T-helper 17 cell (primary cell): ENCODE results near the gene AWAT1. TPM values are rescaled to one million over a fixed set of nuclear protein-coding genes. Genes with fewer than 3 reads are reported as not detected.

Source experiments
- ATAC-seq: fragments of 150-1000 bp; cut with Tn5 transposase; 2 replicates; pipeline ENCODE4 v1.10.0; 2021; ENCODE audit warnings: mild to moderate bottlenecking, moderate library complexity
- DNase-seq, 3 donors: peaks; one replicate each; pipeline versions ENCODE4 v3.0.0 to v3.0.0-alpha.2; 2020 to 2021
- H3K9me3 ChIP-seq: one replicate; pipeline ENCODE4 v1.7.0; 2013; ENCODE audit warnings: low read length, mild to moderate bottlenecking; ENCODE audit not compliant: control insufficient read depth, poor library complexity, severe bottlenecking
- H3K27ac Mint-ChIP-seq: one replicate; pipeline ENCODE4 v1.8.0; 2022; ENCODE audit warnings: mild to moderate bottlenecking, moderate library complexity, mixed read lengths
- H3K27me3 Mint-ChIP-seq: one replicate; pipeline ENCODE4 v1.8.0; 2022; ENCODE audit warnings: mixed read lengths
- H3K36me3 Mint-ChIP-seq: one replicate; pipeline ENCODE4 v1.8.0; 2022; ENCODE audit warnings: low read depth, mixed read lengths
- H3K4me1 Mint-ChIP-seq: one replicate; pipeline ENCODE4 v1.8.0; 2022; ENCODE audit warnings: mild to moderate bottlenecking, mixed read lengths
- H3K4me3 Mint-ChIP-seq: one replicate; pipeline ENCODE4 v1.8.0; 2022; ENCODE audit warnings: mild to moderate bottlenecking, moderate library complexity, mixed read lengths
- total RNA-seq, 4 donors: library from RNA in 2 of 4; stranded (reverse) in 2 of 4; gene quantifications; one replicate each; pipeline ENCODE4 v1.2.3 and lab custom pipeline; 2022 to 2026

The AWAT1 gene
- total RNA-seq, 2 donors from 2014 or later = not detected

DNA sequence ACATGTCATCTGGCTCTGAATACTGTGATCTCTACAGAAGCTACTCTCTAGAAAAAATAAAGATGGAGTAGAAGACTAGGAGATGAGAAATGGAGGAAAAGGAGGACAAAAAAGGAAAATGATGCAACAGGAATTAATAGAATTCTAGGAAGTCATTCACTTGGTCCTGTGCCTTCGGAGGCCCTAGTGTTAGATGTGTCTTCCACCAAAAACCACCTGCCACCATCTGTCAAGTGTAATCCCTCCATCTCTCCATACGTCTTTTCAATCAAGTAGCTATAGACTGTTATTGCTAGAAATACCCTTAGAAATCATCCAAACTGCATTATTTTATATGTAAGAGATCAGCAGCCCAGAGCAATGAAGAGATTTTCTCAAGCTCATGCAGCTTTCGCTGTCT, 44.6 kb downstream of the AWAT1 start:
- H3K9me3 ChIP-seq = no peaks in the 10 kb centered on the region
- no peak overlapping the region for H3K27ac Mint-ChIP-seq
- no peaks in the 10 kb centered on the region for H3K27me3 Mint-ChIP-seq
- no peak for ATAC-seq
- H3K36me3 Mint-ChIP-seq = peaks cover 3% of the 10 kb centered on the region
- DNase-seq = no peak
- no peaks in the 10 kb centered on the region for H3K4me1 Mint-ChIP-seq
- no peak overlapping the region for H3K4me3 Mint-ChIP-seq

DNA sequence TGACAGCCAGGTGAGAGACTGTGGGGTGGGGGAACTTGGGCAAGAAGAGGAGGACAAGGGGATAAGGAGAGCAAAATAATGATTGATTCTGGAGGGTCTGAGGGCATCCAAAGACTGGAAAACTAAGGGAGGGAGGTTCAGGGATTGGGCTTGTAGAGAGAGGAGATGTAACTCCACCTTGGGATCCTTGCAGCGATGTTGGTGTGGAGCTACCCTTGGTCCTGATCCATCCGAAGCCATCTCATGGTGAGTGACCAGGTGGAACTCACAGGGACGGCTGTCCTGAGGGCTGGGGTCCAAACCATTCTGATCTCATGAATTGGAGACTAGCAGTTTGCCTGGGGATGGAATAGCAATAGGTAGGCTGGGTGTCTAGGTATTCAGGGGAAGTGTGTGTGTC, 46.1 kb downstream of the AWAT1 start:
- Mint-ChIP-seq H3K36me3 (peaks cover 3% of the 10 kb centered on the region), H3K27me3 (no peaks in the 10 kb centered on the region), H3K27ac (no peak overlapping the region), H3K4me3 (no peak overlapping the region), H3K4me1 (no peaks in the 10 kb centered on the region)
- ATAC-seq (no peak), DNase-seq (no peak)
- no peaks in the 10 kb centered on the region for H3K9me3 ChIP-seq

DNA sequence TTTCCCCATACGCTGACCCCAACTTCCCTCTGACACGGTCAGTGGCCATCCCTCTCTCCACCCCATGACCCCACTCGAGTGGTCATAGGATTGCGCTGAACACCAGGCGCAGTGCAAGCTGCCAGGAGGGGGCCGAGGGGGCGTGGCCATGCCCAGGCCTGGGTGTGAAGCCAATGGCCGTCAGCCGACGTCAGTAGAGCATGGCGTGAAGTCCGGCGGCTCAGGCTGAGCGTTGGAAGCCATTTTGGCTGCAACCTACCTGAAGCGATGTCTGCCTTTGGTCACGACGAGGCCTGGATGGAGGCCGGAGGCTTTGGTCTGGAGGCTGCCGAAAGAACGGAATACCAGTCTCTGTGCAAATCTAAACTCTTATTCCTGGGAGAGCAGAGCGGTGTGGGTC, 47.5 kb downstream of the AWAT1 start, which contains the start of gene RAB41:
TSS of gene RAB41 (plus strand) at position 222 of the 400 bp plus-strand sequence. CDS start at position 268, 46 bp downstream.
- no peak for DNase-seq
- no peak for ATAC-seq
- H3K27me3 Mint-ChIP-seq = no peaks in the 10 kb centered on the region
- no peak within 1 kb of the TSS for H3K4me3 Mint-ChIP-seq
- H3K9me3 ChIP-seq = no peaks in the 10 kb centered on the region
- peaks cover 3% of the 10 kb centered on the region for H3K36me3 Mint-ChIP-seq
- H3K4me1 Mint-ChIP-seq = no peaks in the 10 kb centered on the region
- H3K27ac Mint-ChIP-seq = no peak within 1 kb of the TSS

DNA sequence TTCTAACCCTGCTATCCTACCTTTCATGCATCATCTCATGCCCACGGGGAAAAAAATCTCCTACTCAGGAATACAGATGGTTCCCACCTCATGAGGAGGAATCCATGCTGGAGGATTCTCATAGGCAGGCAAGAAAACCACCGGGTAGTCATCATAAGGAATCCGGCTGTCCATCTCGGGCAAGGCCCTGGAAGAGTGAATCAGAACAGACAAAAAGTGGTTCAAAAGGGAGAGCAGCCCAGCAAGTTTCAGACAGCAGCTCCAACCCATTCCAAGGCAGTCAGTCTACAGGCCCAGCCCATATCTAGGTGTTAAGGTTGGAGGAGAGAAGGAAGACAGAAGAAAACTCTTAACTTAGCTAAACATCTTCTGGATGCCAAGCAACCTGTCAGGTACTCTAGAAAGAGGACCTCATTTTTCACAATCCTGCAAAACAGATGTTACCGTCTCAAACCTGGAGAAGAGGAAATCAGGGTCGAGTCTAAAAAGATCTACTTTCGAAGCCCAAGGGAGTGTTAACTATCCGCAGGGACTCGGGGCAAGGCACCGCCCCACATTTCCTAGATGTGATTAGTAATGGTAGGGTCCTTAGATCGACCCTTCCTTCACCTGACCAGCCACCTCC, 54.8 kb downstream of the AWAT1 start:
- H3K36me3 Mint-ChIP-seq = no peaks in the 10 kb centered on the region
- H3K4me1 Mint-ChIP-seq = peaks cover 3% of the 10 kb centered on the region
- ATAC-seq (no peak), DNase-seq (no peak)
- H3K4me3 Mint-ChIP-seq = peak overlapping the region; percentile 86
- no peak overlapping the region for H3K27ac Mint-ChIP-seq
- H3K27me3 Mint-ChIP-seq = no peaks in the 10 kb centered on the region
- H3K9me3 ChIP-seq = no peaks in the 10 kb centered on the region

Other genes starting within 250 kb of the AWAT1 start
- not detected for gene AWAT2, start 184.7 kb upstream of the AWAT1 start, total RNA-seq
- not detected for gene OTUD6A, start 172.2 kb upstream of the AWAT1 start, total RNA-seq
- 10 to 100 TPM; 54.0 to 56.1 TPM for gene IGBP1, start 101.2 kb upstream of the AWAT1 start, total RNA-seq
- gene DGAT2L6, start 57.2 kb upstream of the AWAT1 start, total RNA-seq = not detected
- gene P2RY4, start 25.5 kb downstream of the AWAT1 start, total RNA-seq = under 1 TPM in 1 of 2 donors, not detected in 1; 0.17 TPM
- not detected for gene ARR3, start 33.7 kb downstream of the AWAT1 start, total RNA-seq
- not detected for gene RAB41, start 47.5 kb downstream of the AWAT1 start, total RNA-seq
- 10 to 100 TPM; 12.1 to 13.4 TPM for gene PDZD11, start 55.3 kb downstream of the AWAT1 start, total RNA-seq
- under 1 TPM; 0.05 to 0.23 TPM for gene KIF4A, start 55.4 kb downstream of the AWAT1 start, total RNA-seq
- not detected for gene GDPD2, start 188.7 kb downstream of the AWAT1 start, total RNA-seq
- 10 to 100 TPM; 12.5 to 12.8 TPM for gene DLG3, start 210.2 kb downstream of the AWAT1 start, total RNA-seq